ENCODE measurements around the gene SPATA6L.

The SPATA6L gene

DNA sequence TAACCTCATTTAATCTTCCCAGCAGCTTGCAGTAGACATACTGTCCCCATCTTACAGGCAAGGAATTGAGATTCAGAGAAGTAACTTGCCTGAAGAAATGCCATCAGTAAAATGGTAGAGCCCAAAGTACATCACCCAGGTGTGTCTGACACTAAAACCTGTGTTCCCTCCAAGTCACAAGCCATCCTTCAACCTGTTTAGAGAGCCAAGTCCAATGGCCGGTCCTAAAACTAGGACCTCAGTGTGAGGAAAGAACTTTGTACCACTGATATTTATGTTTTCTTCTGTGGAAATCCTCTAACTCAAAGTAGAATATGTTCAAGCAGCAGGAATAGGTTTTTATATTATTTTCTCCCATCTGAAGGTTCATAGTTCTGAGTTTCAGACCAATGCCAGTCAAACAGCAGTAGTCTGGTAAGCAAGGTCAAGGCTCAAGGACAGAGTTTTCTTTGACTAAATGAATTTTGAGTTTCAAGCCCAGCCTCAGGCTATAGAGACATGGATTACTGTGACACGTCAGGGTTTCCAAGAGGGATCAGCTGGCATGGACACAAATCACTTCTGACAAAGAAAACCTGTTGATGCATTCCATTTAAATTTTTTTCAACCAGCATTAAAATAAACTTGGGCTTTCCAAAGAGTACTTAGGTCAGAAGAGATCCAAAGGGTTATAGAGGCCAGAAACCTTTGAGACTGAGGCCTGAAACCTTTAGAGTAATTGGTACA lies 85.1 kb downstream of the SPATA6L start:
- Histone ChIP-seq H3K4me1 (ENCODE audit: insufficient read depth, low read length, severe bottlenecking) (no peaks in the 10 kb centered on the region), H3K36me3 (ENCODE audit: insufficient read depth, low read length) (no peaks in the 10 kb centered on the region), H3K27me3 (ENCODE audit: insufficient read depth, low read length) (no peaks in the 10 kb centered on the region), H3F3A (ENCODE audit: insufficient read depth, low read length) (no peaks in the 10 kb centered on the region), H3K27ac (ENCODE audit: low read depth, low read length, poor library complexity, severe bottlenecking) (no peak overlapping the region), H3K4me3 (ENCODE audit: low read depth, low read length, poor library complexity, severe bottlenecking) (no peak overlapping the region), H3K9ac (ENCODE audit: low read length) (no peak overlapping the region), H4K20me1 (ENCODE audit: insufficient read depth, low read length) (no peaks in the 10 kb centered on the region), H3K79me2 (ENCODE audit: insufficient read depth, low read length) (no peaks in the 10 kb centered on the region), H3K4me2 (ENCODE audit: low read length) (no peak overlapping the region), H3K9me2 (ENCODE audit: low read depth, low read length) (no peaks in the 10 kb centered on the region), H2AFZ (ENCODE audit: low read length) (no peak overlapping the region), H3K9me3 (ENCODE audit: low read length) (no peaks in the 10 kb centered on the region)
- TF ChIP-seq EZH2 (IDR thresholded peaks at IDR 0.05; ENCODE audit: borderline replicate concordance, low read length): no peak
- TF ChIP-seq, protein P1, sequence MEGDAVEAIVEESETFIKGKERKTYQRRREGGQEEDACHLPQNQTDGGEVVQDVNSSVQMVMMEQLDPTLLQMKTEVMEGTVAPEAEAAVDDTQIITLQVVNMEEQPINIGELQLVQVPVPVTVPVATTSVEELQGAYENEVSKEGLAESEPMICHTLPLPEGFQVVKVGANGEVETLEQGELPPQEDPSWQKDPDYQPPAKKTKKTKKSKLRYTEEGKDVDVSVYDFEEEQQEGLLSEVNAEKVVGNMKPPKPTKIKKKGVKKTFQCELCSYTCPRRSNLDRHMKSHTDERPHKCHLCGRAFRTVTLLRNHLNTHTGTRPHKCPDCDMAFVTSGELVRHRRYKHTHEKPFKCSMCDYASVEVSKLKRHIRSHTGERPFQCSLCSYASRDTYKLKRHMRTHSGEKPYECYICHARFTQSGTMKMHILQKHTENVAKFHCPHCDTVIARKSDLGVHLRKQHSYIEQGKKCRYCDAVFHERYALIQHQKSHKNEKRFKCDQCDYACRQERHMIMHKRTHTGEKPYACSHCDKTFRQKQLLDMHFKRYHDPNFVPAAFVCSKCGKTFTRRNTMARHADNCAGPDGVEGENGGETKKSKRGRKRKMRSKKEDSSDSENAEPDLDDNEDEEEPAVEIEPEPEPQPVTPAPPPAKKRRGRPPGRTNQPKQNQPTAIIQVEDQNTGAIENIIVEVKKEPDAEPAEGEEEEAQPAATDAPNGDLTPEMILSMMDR (IDR thresholded peaks at IDR 0.05; ENCODE audit: low read length): no peak

DNA sequence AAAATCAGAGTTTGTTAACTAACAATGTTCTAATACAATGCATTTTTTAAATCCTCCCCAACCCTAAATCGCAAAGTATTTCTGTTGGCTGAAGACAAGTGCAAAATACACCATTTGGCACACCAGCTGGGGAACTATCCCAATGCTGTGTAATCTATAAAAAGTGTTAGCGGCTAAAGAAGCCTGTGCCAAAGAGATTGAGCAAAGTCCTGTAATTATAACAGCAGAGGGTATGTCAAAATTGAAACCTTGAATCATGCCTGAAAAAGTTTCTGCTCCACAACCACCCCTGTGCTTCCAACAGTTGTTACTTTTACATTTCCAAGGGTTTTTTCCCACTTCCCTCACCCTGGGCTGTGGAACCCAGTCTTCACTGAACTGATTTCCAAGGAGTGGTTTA lies 87.3 kb downstream of the SPATA6L start:
- no peak for TF ChIP-seq EZH2 (IDR thresholded peaks at IDR 0.05; ENCODE audit: borderline replicate concordance, low read length)
- TF ChIP-seq, protein P1 (IDR thresholded peaks at IDR 0.05; ENCODE audit: low read length): no peak
- H3K9ac ChIP-seq (ENCODE audit: low read length): no peak overlapping the region
- H4K20me1 ChIP-seq (ENCODE audit: insufficient read depth, low read length): no peaks in the 10 kb centered on the region
- H3K9me3 ChIP-seq (ENCODE audit: low read length): no peaks in the 10 kb centered on the region
- H3K4me1 ChIP-seq (ENCODE audit: insufficient read depth, low read length, severe bottlenecking): no peaks in the 10 kb centered on the region
- no peaks in the 10 kb centered on the region for H3K9me2 ChIP-seq (ENCODE audit: low read depth, low read length)
- no peak overlapping the region for H3K27ac ChIP-seq (ENCODE audit: low read depth, low read length, poor library complexity, severe bottlenecking)
- no peaks in the 10 kb centered on the region for H3K79me2 ChIP-seq (ENCODE audit: insufficient read depth, low read length)
- H2AFZ ChIP-seq (ENCODE audit: low read length): no peak overlapping the region
- no peaks in the 10 kb centered on the region for H3K36me3 ChIP-seq (ENCODE audit: insufficient read depth, low read length)
- no peak overlapping the region for H3K4me2 ChIP-seq (ENCODE audit: low read length)
- H3F3A ChIP-seq (ENCODE audit: insufficient read depth, low read length): no peaks in the 10 kb centered on the region
- H3K4me3 ChIP-seq (ENCODE audit: low read depth, low read length, poor library complexity, severe bottlenecking): no peak overlapping the region
- H3K27me3 ChIP-seq (ENCODE audit: insufficient read depth, low read length): no peaks in the 10 kb centered on the region

DNA sequence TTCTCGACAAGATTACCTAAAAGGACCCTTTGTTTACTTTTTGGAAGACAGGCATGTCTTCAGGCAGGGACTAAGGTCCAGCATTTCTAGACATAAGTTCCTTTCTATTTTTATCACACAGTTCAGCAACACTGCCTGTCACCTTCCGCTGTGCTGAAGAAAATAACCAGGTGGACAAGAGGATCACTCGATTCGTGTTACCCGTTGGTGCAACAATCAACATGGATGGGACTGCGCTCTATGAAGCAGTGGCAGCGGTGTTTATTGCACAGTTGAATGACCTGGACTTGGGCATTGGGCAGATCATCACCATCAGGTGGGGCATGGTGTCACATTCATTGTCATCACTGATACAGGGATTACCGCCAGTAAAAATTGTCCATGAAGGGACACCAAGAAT lies 89.8 kb downstream of the SPATA6L start:
- no peaks in the 10 kb centered on the region for H4K20me1 ChIP-seq (ENCODE audit: insufficient read depth, low read length)
- H3K79me2 ChIP-seq (ENCODE audit: insufficient read depth, low read length): no peaks in the 10 kb centered on the region
- no peaks in the 10 kb centered on the region for H3K36me3 ChIP-seq (ENCODE audit: insufficient read depth, low read length)
- H3K27ac ChIP-seq (ENCODE audit: low read depth, low read length, poor library complexity, severe bottlenecking): no peak overlapping the region
- no peaks in the 10 kb centered on the region for H3F3A ChIP-seq (ENCODE audit: insufficient read depth, low read length)
- no peaks in the 10 kb centered on the region for H3K9me2 ChIP-seq (ENCODE audit: low read depth, low read length)
- H3K9ac ChIP-seq (ENCODE audit: low read length): no peak overlapping the region
- no peak overlapping the region for H2AFZ ChIP-seq (ENCODE audit: low read length)
- TF ChIP-seq EZH2 (IDR thresholded peaks at IDR 0.05; ENCODE audit: borderline replicate concordance, low read length): no peak
- TF ChIP-seq, protein P1 (IDR thresholded peaks at IDR 0.05; ENCODE audit: low read length): no peak
- no peak overlapping the region for H3K4me2 ChIP-seq (ENCODE audit: low read length)
- no peak overlapping the region for H3K4me3 ChIP-seq (ENCODE audit: low read depth, low read length, poor library complexity, severe bottlenecking)
- H3K9me3 ChIP-seq (ENCODE audit: low read length): no peaks in the 10 kb centered on the region
- no peaks in the 10 kb centered on the region for H3K4me1 ChIP-seq (ENCODE audit: insufficient read depth, low read length, severe bottlenecking)
- no peaks in the 10 kb centered on the region for H3K27me3 ChIP-seq (ENCODE audit: insufficient read depth, low read length)
